GM18508 (cell line): ENCODE results near the gene SPTBN2.
A peak's percentile ranks its signal among the peaks of the same experiment; 100 is the strongest.
"Not testable (repeated sequence)": the region's sequence is repeated elsewhere in the genome, so short reads cannot be mapped to it uniquely, and the experiment has no call there.

Experiments
- ATAC-seq: cut with Tn5 transposase; IDR thresholded peaks from one replicate; pipeline ENCODE4 v1.9.1; 2021; ENCODE audit warnings: moderate number of reproducible peaks; ENCODE audit not compliant: insufficient read depth, unreplicated experiment

The SPTBN2 gene

GRCh38 chr11:66649903-66650302 is 79.1 kb downstream of the SPTBN2 start:
- no peak for ATAC-seq

GRCh38 chr11:66646828-66647227 is 82.2 kb downstream of the SPTBN2 start:
- ATAC-seq, result no peak

GRCh38 chr11:66643745-66644437 is 85.1 kb downstream of the SPTBN2 start:
- ATAC-seq, result no peak

GRCh38 chr11:66641834-66642233 is 87.2 kb downstream of the SPTBN2 start:
- ATAC-seq, result no peak

- ATAC-seq, result not testable (repeated sequence)
Measured at GRCh38 chr11:66639814-66640340, 89.1 kb downstream of the SPTBN2 start.

GRCh38 chr11:66639066-66639813 is 89.8 kb downstream of the SPTBN2 start:
- no peak for ATAC-seq

- ATAC-seq, result peak; percentile 78
Measured at GRCh38 chr11:66638177-66639065, 90.6 kb downstream of the SPTBN2 start, which contains the start of gene RBM4. Gene RBM4 (plus strand): TSS chr11:66638703. CDS start chr11:66639712, 1,009 bp downstream.

- ATAC-seq, result no peak
Measured at GRCh38 chr11:66637557-66638176, 91.3 kb downstream of the SPTBN2 start.

GRCh38 chr11:66636411-66636810 is 92.6 kb downstream of the SPTBN2 start:
- no peak for ATAC-seq
